ENCODE data around the gene GALNT6. TPM values are rescaled to one million over a fixed set of nuclear protein-coding genes. Genes with fewer than 3 reads are reported as not detected.

Gene GALNT6
- total and polyA plus RNA-seq, 2 of the 13 experiments (the other 11 are each of a cell fraction or from before 2014, with no cell fraction given), result 1.0 to 1.1 TPM

DNA sequence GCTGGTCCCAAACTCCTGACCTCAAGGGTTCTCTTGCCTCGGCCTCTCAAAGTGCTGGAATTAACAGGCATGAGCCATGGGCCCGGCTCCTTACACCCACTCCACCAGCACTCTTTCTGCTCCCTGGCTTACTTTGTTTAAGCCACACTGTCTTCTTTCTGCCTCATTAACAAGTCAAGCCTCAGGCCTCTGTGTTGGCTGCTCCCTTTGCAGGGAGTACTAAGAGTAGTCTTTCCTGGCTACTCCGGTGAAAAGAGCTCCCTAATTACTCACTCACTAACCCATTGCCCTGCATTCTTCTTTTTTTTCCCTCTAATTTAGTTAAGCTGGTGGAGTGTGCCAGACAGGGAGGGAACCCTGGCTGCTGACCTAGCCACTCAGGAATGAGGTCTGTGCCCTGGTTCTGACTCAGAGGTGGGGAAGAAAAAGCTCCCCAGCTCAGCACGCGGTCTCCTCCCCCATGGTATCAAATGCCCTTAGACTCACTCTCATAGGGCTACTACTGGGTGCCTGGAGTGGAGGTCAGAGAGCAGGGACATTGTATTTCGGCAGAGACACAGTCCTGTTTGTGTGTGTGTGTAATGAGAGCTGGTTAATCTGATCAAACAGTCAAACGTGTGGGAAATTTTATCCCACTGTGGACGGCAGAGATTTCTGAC is 19.8 kb downstream of the GALNT6 start (continued):
- TF ChIP-seq, protein P1, sequence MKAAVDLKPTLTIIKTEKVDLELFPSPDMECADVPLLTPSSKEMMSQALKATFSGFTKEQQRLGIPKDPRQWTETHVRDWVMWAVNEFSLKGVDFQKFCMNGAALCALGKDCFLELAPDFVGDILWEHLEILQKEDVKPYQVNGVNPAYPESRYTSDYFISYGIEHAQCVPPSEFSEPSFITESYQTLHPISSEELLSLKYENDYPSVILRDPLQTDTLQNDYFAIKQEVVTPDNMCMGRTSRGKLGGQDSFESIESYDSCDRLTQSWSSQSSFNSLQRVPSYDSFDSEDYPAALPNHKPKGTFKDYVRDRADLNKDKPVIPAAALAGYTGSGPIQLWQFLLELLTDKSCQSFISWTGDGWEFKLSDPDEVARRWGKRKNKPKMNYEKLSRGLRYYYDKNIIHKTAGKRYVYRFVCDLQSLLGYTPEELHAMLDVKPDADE (CRISPR knock-in tag; IDR thresholded peaks at IDR 0.05), result no peak
- no peak for TF ChIP-seq ZNF83 (CRISPR knock-in tag; IDR thresholded peaks at IDR 0.05; ENCODE audit: borderline replicate concordance)
- no peak for TF ChIP-seq ZNF720 (CRISPR knock-in tag; IDR thresholded peaks at IDR 0.05)
- no peak for TF ChIP-seq MXD4 (CRISPR knock-in tag; IDR thresholded peaks at IDR 0.05)
- TF ChIP-seq DPF2 (CRISPR knock-in tag; IDR thresholded peaks at IDR 0.05; ENCODE audit: borderline replicate concordance, low read depth), result no peak
- TF ChIP-seq, protein P2, sequence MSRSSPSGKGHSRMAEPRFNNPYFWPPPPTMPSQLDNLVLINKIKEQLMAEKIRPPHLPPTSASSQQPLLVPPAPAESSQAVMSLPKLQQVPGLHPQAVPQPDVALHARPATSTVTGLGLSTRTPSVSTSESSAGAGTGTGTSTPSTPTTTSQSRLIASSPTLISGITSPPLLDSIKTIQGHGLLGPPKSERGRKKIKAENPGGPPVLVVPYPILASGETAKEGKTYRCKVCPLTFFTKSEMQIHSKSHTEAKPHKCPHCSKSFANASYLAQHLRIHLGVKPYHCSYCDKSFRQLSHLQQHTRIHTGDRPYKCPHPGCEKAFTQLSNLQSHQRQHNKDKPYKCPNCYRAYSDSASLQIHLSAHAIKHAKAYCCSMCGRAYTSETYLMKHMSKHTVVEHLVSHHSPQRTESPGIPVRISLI (CRISPR knock-in tag; IDR thresholded peaks at IDR 0.05; ENCODE audit: borderline replicate concordance), result no peak
- TF ChIP-seq ZNF883 (CRISPR knock-in tag; IDR thresholded peaks at IDR 0.05; ENCODE audit: not compliant biosample characterization), result no peak
- no peak for TF ChIP-seq ZFP82 (CRISPR knock-in tag; IDR thresholded peaks at IDR 0.05; ENCODE audit: borderline replicate concordance)
- no peak for TF ChIP-seq HNRNPLL (IDR thresholded peaks at IDR 0.05; ENCODE audit: low read depth, low read length, poor library complexity, severe bottlenecking)
- TF ChIP-seq, protein P3, sequence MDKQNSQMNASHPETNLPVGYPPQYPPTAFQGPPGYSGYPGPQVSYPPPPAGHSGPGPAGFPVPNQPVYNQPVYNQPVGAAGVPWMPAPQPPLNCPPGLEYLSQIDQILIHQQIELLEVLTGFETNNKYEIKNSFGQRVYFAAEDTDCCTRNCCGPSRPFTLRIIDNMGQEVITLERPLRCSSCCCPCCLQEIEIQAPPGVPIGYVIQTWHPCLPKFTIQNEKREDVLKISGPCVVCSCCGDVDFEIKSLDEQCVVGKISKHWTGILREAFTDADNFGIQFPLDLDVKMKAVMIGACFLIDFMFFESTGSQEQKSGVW (CRISPR knock-in tag; IDR thresholded peaks at IDR 0.05; ENCODE audit: borderline replicate concordance), result no peak
- no peak for TF ChIP-seq TCF7 (IDR thresholded peaks at IDR 0.05; ENCODE audit: low read depth)
- TF ChIP-seq, protein P4, sequence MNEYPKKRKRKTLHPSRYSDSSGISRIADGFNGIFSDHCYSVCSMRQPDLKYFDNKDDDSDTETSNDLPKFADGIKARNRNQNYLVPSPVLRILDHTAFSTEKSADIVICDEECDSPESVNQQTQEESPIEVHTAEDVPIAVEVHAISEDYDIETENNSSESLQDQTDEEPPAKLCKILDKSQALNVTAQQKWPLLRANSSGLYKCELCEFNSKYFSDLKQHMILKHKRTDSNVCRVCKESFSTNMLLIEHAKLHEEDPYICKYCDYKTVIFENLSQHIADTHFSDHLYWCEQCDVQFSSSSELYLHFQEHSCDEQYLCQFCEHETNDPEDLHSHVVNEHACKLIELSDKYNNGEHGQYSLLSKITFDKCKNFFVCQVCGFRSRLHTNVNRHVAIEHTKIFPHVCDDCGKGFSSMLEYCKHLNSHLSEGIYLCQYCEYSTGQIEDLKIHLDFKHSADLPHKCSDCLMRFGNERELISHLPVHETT (CRISPR knock-in tag; conservative IDR thresholded peaks at IDR 0.05), result no peak
- TF ChIP-seq ZNF747 (CRISPR knock-in tag; IDR thresholded peaks at IDR 0.05; ENCODE audit: borderline replicate concordance), result no peak
- TF ChIP-seq ARNTL (CRISPR knock-in tag; IDR thresholded peaks at IDR 0.05), result no peak
- TF ChIP-seq, protein P5, sequence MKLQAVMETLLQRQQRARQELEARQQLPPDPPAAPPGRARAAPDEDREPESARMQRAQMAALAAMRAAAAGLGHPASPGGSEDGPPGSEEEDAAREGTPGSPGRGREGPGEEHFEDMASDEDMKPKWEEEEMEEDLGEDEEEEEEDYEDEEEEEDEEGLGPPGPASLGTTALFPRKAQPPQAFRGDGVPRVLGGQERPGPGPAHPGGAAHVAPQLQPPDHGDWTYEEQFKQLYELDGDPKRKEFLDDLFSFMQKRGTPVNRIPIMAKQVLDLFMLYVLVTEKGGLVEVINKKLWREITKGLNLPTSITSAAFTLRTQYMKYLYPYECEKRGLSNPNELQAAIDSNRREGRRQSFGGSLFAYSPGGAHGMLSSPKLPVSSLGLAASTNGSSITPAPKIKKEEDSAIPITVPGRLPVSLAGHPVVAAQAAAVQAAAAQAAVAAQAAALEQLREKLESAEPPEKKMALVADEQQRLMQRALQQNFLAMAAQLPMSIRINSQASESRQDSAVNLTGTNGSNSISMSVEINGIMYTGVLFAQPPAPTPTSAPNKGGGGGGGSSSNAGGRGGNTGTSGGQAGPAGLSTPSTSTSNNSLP (IDR thresholded peaks at IDR 0.05; ENCODE audit: low read depth, low read length), result peak; percentile 37; the same call in 1 of the 2 replicates
- TF ChIP-seq ZNF121 (CRISPR knock-in tag; IDR thresholded peaks at IDR 0.05), result no peak
- TF ChIP-seq, protein P6, sequence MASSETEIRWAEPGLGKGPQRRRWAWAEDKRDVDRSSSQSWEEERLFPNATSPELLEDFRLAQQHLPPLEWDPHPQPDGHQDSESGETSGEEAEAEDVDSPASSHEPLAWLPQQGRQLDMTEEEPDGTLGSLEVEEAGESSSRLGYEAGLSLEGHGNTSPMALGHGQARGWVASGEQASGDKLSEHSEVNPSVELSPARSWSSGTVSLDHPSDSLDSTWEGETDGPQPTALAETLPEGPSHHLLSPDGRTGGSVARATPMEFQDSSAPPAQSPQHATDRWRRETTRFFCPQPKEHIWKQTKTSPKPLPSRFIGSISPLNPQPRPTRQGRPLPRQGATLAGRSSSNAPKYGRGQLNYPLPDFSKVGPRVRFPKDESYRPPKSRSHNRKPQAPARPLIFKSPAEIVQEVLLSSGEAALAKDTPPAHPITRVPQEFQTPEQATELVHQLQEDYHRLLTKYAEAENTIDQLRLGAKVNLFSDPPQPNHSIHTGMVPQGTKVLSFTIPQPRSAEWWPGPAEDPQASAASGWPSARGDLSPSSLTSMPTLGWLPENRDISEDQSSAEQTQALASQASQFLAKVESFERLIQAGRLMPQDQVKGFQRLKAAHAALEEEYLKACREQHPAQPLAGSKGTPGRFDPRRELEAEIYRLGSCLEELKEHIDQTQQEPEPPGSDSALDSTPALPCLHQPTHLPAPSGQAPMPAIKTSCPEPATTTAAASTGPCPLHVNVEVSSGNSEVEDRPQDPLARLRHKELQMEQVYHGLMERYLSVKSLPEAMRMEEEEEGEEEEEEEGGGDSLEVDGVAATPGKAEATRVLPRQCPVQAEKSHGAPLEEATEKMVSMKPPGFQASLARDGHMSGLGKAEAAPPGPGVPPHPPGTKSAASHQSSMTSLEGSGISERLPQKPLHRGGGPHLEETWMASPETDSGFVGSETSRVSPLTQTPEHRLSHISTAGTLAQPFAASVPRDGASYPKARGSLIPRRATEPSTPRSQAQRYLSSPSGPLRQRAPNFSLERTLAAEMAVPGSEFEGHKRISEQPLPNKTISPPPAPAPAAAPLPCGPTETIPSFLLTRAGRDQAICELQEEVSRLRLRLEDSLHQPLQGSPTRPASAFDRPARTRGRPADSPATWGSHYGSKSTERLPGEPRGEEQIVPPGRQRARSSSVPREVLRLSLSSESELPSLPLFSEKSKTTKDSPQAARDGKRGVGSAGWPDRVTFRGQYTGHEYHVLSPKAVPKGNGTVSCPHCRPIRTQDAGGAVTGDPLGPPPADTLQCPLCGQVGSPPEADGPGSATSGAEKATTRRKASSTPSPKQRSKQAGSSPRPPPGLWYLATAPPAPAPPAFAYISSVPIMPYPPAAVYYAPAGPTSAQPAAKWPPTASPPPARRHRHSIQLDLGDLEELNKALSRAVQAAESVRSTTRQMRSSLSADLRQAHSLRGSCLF (CRISPR knock-in tag; IDR thresholded peaks at IDR 0.05; ENCODE audit: borderline replicate concordance), result no peak
- TF ChIP-seq RXRB (CRISPR knock-in tag; IDR thresholded peaks at IDR 0.05; ENCODE audit: borderline replicate concordance), result no peak

Measured in HepG2 (cell line).